GM21619 (cell line): ENCODE results near the gene ACADS.
"Not testable (repeated sequence)": the region's sequence is repeated elsewhere in the genome, so short reads cannot be mapped to it uniquely, and the experiment has no call there.

Source experiments
- ATAC-seq: cut with Tn5 transposase; IDR thresholded peaks from one replicate; pipeline ENCODE4 v1.9.1; 2021; ENCODE audit not compliant: unreplicated experiment

The ACADS gene

DNA sequence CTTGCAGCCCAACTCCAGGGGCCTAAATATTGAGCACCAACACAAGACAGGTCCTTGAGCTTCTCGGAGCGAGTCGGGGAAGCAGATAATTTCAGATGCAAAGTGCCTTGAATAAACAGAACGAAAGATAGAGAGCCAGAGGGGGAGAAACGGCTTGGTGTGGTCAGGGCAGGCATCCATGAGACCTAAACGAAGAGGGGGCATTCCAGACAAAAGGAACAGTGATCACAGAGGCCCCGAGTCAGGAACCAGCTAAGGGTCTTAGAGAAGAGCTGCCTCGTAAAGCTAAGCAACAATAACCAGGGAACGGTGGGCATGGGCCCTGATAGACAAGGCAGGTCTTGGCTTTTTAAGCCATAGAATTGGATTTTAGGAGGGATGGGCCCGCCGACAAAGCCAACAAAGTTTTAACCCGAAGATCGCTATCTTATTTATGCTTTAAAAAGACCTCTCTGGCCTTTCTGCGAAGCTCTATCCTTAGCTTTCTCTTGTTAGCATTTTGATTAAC, 421 bp upstream of the ACADS start:
- no peak for ATAC-seq

DNA sequence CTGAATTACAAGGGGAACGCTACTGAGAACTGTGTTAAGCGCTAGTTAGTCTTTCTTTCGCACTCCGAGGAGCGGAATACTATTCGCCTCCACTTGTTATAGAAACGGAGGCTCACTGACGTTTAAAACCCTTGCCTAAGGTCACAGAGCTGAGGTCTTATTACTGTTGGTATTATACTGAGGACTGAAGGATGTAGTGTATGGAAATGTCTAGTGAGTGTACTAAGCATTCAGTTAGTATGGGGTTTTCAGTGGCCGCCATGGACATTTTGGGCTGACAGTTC, 826 bp downstream of the ACADS start:
- ATAC-seq: no peak

DNA sequence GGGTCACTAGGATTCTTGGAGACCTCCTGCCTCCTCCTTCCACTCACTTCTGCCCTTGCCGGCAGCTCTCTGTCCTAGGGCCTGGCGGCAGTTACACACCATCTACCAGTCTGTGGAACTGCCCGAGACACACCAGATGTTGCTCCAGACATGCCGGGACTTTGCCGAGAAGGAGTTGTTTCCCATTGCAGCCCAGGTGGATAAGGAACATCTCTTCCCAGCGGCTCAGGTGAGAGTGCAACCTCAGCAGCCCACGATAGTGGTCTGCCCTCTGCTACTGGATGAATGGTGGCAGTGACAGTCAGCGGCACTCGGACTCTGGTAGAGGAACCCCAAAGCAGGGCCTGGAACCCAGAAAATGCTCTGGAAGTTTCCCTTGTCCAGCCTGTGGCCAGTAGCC, 1.3 kb downstream of the ACADS start:
- ATAC-seq: no peak

DNA sequence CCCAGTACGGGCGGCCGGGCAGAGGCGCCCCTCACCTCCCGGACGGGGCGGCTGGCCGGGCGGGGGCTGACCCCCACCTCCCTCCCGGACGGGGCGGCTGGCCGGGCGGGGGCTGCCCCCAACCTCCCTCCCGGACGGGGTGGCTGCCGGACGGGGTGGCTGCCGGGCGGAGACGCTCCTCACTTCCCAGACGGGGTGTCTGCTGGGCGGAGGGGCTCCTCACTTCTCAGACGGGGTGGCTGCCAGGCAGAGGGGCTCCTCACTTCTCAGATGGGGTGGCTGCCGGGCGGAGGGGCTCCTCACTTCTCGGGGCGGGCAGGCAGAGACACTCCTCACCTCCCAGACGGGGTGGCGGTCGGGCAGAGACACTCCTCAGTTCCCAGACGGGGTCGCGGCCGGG, 6.6 kb downstream of the ACADS start:
- ATAC-seq: not testable (repeated sequence)

DNA sequence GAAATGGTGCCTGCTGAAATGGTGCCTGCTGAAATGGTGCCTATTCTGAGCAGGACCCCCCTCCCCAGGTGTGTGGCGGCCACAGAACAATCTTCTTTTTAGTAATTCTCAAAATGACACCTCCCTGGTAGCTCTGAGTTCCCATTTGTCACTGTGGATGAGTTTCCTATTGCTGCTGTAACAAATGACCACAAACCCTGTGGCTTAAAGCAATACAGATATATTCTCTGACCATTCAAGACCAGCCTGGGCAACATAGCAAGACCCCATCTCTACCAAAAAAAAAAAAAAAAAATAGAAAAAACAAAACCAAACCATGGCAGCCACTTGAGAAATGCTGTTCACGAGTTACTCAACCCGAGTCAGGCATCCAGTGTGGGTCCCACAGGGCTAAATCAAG, 7.9 kb downstream of the ACADS start:
- ATAC-seq: no peak

DNA sequence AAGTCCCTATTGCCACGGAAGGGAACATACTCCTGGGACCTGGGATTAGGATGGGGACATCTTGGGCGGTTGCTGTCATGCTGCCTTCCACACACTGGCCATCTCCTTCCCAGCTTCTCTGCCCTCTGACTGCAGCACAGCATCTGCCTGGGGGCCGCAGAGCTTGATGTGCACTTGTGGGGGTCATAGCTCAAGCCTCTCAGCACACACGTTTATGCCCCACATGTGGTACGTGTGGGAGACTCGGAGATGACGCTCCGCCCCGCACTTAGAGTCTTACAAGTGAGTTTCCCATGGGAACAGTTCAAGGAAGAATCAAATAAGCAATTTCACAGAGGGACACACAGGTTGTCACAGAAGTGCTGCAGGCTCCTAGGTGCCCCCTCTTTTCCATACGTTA, 8.6 kb downstream of the ACADS start:
- ATAC-seq: no peak

DNA sequence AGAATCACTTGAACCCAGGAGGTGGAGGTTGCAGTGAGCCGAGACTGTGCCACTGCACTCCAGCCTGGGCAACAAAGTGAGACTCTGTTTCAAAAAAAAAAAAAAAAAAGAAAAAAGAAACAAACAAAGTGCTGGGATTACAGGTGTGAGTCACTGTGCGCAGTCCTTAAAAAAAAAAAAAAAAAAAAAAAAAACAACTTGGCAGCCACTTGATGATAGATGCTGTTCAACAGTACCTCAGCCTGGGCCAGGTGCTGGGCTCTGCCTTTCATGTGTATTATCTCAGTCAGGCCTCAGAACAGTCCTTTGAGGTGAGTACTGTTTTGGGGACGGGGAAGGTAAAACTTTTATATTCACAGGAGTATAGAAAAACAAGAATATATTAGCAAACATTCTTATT, 9.6 kb downstream of the ACADS start:
- no peak for ATAC-seq

DNA sequence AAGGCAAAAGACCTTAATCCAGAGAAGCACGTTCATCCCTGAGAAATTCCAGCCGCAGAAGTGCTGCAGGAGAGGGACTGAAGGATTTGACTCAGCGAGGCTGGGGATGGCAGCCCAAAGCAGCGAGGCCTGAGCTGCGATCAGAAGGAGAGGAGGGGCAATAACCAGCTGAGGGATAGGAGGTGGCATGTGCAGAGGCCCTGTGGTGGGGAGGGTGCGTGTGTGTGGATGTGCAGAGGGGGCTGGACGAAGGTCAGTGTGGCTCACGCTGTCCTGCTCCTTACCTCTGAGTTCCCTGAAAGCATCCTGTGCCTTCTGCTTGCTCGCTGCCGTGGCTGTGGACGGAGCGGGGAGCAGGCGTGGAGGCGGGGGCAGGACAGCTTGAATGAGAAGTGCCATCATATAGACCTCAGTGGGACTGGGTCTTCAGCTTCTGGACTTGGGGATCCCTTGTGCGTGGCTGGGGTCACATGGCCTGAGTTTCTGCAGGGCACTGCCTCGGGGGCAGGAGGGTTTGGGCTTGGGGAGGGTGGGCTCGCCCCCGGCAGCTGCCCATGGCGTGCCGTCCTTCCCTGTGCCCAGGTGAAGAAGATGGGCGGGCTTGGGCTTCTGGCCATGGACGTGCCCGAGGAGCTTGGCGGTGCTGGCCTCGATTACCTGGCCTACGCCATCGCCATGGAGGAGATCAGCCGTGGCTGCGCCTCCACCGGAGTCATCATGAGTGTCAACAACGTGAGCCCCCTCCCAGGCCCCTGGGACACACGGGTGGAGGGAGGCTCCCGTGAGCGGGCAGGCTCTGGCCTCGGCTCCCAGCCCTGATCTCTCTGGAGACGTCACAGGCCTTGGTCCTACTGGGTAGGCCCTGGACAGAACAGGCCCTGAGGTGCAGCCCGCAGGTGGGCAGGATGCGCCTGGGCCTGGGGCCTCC, 11.0 kb downstream of the ACADS start:
- no peak for ATAC-seq

DNA sequence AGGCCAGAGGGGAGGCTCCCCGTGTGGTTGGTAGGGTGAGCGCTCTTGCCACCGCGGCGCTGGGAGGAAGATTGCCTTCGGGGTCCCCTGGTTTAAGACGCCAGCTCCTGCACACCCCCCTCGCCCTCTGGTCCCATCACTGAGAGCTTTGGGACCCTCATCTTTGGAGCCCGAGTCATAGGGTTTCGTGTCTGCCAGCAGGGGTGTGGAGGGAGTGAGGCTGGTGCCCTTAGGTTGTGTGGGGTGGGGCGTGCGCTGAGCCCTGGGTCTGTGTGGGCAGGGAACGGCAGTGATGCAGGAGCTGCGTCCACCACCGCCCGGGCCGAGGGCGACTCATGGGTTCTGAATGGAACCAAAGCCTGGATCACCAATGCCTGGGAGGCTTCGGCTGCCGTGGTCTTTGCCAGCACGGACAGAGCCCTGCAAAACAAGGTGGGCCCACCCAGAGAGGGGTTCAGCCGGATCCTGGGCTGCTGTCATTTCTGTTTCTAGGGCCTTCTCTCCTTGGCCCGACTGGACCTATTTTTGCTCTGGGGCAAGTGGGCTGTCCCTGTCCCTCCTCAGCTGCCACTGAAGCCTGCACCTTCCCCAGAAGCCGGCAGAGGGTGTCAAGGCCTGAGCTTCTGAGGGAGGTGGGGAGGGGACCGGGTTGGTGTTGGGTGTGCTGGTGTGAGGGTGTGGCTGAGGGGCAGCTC, 12.1 kb downstream of the ACADS start:
- no peak for ATAC-seq

DNA sequence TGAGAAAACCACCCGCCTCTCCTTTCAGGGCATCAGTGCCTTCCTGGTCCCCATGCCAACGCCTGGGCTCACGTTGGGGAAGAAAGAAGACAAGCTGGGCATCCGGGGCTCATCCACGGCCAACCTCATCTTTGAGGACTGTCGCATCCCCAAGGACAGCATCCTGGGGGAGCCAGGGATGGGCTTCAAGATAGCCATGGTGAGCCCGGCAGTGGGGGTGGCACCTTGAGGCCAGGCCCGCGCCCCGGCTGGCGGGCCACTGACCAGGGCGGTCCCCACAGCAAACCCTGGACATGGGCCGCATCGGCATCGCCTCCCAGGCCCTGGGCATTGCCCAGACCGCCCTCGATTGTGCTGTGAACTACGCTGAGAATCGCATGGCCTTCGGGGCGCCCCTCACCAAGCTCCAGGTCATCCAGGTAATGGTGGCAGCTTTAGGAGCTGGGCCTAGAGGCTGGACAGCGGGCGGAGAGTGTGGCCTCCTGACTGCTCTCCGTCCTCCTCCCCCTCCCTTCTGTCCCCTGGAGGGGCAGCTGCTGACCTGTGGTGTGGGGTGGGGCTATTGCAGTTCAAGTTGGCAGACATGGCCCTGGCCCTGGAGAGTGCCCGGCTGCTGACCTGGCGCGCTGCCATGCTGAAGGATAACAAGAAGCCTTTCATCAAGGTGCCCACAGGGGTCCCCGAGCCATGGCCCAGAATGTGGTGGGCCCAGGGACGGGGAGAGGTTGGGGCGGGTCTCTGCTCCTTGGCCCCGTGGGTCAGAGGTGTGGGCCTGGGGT, 12.8 kb downstream of the ACADS start:
- no peak for ATAC-seq

DNA sequence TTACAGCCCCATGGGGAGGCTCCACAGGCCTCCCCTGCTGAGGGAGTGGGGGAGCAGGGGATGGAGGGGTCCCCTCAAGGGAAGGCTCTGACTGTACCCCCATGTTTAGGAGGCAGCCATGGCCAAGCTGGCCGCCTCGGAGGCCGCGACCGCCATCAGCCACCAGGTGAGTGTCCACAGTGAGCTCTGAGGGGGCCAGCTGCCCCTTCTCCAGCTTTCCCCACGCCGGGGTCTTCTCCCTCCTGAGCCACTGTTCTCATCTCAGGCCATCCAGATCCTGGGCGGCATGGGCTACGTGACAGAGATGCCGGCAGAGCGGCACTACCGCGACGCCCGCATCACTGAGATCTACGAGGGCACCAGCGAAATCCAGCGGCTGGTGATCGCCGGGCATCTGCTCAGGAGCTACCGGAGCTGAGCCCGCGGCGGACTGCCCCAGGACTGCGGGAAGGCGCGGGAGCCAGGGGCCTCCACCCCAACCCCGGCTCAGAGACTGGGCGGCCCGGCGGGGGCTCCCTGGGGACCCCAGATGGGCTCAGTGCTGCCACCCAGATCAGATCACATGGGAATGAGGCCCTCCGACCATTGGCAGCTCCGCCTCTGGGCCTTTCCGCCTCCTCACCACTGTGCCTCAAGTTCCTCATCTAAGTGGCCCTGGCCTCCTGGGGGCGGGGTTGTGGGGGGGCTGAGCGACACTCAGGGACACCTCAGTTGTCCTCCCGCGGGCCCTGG, 13.6 kb downstream of the ACADS start:
- ATAC-seq: no peak

DNA sequence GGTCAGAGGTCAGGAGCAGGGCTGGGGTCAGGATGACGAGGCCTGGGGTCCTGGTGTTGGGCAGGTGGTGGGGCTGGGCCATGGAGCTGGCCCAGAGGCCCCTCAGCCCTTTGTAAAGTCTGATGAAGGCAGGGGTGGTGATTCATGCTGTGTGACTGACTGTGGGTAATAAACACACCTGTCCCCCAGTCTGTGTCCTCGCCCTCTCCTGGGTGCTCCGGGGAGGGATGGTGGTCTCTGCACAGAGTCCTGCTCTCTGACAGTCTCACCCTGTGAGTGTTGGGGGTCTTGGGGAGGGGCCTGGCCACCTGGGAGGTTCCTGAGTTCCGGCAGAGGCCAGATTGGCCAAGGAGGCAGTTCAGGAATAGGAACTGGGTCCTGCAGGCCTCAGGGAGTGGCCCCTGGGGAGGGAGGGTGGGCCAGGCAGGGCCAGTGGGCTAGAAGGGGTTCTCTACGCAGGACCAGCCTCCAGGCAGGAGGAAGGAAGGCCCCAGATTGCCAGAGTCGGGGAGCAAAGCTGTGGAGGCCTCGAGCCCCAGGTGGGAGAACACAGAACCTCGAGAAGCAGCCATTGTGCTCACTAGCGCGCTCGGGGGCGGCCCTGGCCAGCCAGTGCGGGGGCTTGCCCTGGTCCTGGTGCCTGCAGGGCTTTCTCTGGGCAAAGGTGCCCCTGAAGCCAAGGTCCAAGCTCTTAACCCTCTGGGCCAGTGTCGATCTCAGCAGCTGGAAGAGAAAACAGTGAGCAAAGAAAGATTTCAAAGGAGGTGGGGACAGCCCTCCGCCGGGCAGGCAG, 14.4 kb downstream of the ACADS start:
- ATAC-seq: no peak

DNA sequence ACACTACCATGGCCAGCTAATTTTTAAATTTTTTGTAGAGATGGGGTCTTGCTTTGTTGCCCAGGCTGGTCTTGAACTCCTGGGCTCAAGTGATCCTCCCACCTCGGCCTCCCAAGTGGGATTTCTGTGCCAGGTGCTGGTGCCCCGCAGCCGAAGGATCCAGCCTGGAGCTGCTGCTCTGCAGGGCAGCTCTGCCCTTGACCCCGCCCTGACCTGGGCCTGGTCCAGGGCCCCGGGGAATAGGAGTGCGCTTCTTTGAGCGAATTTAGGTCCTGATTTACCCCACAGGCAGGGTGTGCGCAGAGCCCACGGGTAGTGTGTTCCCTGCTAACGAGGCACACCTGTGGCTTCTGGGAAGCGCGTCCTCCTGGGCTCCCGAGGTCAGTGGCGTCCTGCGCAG, 15.2 kb downstream of the ACADS start:
- ATAC-seq: no peak

DNA sequence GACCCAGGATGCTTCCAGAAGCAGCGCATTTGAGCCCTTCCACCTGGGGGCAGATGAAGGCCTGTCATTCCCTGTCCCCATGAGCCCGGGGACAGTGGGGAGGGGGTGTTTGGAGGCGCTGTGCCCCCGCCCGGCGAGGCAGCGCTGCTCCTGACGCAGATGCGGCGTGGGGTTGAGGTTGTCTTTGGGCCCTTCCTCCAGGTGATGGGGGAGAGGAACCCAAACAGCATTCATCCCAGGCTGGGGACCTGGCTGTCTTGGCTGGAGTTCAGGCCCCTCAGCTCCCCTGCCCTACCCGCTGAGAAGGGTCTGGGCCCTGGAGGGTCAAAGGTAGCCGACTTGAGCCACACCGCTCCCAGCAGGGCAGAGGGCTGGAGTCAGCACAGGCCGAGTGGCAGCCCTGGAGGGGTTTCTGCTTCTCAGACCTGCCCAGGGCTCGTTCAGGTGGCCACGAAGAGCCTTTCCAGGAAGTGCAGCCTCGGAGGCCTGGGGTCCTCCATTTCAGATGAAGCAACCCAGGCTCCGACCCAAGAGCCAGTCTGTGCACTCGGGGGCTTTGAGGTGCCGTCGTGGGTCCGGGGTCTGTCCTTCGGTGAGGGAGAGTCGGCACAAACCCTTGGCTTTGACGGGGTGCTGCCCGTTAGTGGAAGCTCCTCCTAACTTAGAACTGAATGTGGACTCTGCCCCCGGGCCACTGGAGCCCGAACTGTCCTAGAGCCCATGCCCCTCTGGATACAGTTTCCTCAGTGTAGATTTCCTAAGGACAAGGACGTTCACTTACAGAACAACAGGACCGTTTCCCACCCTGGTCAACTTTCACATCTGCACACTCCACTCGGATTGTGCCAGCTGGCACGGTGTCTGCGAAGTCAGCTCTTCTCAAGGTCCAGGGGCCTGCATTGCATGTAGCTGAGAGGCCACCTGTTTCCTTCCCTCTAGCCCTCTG, 16.1 kb downstream of the ACADS start:
- no peak for ATAC-seq

DNA sequence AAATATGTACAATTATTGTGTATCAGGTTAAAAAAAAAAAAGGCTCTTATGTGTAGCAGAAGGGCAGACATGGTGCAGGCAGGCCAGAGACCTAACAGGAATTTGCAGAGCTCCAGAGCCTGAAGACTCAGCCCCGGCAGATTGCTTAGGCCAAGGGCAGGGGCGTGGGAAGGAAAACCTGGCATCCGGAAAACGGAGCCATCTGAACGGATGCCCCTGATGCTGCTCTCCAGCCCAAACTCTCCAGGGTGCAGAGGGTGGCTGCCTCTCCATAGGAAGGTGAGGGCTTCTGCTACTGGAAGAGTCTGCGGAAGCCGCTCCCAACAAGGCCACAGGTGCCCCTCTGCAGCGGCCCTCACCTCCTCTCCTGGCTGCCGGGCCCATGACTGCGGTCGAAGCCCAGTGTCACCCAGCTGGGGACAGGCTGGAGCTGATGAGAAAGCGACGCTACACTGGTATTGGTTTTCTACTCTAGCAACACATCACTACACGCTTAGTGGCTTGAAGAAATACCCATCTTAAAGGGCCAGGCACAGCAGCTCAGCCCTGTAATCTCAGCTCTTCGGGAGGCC, 19.4 kb downstream of the ACADS start:
- ATAC-seq: no peak

DNA sequence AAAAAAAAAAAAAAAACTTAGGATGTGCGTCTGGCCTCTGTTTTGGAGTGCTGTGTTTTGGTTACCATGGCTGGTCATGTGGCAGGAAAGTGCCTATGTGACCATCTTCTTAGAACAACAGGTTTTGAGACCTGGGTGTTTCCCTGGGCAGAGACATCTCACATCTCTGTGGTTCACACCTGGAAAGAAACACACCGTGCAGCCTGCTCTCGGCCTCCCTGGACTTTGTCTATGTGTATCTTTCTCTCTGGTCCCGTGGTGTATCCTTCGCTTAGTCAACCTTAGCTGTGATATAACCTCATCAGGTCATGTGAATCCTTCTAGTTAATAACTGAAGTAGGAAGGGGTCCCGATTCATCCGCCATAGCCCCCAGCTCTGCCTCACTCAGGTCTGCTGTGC, 22.6 kb downstream of the ACADS start:
- no peak for ATAC-seq

DNA sequence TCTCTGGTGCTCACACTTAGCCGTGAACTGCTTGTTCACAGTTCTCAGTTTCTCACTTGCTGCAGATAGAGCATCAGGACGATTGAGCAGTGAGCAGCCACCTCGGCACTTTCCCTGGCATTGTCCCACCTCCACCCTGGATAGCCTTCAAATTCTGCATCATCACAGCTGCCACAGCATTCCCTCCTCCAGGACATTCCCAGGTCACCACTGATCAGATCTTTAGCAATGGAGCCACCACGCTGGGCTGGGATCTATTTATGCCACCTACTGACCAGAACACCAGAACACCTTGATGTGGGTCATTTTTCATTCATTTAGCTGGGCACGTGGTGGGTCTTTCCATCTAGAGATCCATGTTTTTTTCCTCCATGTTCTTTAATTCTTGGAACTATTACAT, 23.6 kb downstream of the ACADS start:
- no peak for ATAC-seq

DNA sequence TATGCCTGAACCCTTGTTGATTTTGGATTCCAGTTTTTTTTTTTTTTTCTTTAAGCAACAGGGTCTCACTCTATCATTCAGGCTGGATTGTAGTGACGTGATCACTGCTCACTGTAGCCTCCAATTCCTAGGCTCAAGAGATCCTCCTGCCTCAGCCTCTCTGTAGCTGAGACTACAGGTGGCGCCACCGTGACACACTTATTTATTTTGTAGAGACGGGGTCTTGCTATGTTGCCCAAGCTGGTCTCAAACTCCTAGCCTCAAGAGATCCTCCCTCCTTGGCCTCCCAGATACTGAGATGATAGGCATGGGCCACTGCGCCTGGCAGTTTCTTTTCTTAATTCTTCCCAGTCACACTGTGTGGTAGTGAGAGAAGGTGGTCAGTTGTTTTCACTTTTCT, 25.2 kb downstream of the ACADS start:
- no peak for ATAC-seq

DNA sequence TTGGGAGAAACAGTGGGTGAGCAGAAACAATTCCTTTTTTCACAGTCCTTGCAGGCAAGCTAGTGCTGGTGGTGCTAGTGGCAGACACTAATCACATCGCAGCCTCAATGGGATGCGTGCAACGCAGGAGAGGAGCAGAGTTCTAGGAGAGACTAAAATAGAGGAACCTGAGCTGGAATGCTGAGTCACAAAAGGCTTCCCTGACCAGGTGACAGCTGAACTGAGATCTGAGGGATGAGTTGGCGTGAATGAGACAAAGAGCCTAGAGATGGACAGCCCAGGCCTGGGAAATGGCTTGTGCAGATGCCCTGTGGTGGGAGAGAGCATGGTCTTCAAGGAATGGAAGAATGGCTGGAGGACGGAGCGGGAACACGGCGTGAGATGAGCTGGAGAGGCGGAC, 25.8 kb downstream of the ACADS start:
- no peak for ATAC-seq
